ENCODE measurements around the gene SCRN1.

Gene SCRN1, protein sequence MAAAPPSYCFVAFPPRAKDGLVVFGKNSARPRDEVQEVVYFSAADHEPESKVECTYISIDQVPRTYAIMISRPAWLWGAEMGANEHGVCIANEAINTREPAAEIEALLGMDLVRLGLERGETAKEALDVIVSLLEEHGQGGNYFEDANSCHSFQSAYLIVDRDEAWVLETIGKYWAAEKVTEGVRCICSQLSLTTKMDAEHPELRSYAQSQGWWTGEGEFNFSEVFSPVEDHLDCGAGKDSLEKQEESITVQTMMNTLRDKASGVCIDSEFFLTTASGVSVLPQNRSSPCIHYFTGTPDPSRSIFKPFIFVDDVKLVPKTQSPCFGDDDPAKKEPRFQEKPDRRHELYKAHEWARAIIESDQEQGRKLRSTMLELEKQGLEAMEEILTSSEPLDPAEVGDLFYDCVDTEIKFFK

DNA sequence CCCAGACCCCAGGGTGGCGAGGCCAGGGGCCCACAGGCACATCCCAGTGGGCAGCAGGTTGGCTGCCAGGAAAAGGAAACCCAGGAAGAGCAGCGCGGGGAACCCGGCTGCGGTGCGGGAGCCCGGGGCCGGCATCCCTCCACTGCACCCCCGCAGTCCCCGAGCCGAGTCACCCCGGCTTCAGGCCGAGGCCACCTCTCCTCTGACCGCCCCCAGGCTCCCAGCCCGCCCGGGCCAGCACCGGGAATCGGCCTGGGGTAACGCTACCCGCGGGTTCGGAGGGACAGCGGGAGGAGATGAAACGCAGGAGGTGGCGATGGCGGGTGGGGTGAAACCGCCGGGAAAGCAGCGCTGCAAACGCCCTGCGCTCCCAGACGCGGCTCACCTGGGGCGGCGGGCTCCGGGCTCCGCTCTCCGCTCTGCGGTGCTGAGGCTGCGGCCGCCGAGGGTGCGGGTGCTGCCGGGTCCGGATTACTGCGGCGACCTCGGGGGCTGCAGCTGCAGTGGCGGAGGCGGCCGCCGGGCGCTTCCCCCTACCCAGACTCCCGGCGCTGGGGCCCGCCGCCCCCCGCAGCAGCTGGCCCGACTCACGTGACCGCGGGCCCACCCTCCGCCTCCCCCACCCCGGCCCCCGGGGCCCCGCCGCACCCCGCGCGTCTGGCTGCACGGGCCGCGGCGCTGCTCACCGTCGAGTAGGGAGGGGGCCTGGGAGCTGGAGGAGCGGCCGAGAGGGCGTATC, at the start of gene SCRN1:
Gene SCRN1 (minus strand): TSS at position 545 of the 739 bp plus-strand sequence. CDS start 20,734 bp downstream, outside the sequence.
- DNase-seq (ENCODE audit: low read depth in 2 of 2): no peak

DNA sequence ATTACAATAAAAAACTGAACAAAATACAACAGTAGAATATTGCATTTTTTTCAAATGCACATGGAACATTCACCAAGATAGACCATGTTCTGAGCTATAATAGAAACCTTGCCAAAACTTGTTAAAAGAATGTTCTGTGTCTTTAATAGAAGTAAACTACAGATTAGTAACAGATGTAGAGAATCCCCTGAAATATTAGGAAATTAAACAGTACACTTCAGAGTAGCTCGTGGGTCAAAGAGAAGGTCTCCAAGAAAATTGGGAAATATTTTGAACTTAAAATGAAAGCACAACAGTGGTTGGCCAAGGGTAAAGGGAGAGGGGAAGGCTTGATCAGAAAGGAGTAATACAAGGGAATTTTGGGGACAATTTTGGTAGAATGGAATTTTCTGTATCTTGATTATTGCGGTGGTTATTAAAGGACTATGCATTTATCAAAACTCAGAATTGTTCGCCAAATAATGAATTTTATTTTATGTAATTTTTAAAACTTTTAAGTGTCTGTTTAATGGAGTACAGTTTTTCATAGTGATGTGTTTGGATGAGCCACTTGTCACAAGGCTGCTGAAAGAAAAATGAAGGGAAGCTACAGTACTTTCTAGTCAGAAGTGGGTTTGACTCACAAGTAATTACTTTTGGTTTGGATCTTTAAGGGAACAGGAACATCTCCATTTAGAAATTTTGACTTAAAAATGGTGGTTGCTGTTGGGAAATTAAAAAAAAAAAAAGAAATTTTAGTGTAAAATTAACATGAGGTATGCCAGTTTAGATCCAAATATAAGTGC, 48.8 kb upstream of the SCRN1 start:
- DNase-seq (ENCODE audit: low read depth in 2 of 2): no peak

DNA sequence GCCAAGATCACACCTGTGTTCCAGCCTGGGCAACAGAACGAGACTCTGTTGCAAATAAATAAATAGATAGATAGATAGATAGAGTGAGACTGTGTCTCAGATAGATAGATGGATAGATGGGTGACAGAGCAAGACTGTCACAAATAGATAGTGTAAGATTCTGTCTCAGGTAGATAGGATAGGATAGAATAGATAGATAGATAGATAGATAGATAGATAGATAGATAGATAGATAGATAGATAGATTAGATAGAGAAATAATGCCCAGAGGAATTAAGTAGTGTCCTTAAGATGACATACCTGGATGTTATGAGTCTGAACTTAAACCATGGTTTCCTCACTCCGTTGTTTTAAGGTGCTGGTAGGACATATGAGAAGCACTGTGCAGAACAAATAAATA, 46.6 kb upstream of the SCRN1 start:
- DNase-seq (ENCODE audit: low read depth in 2 of 2): no peak

DNA sequence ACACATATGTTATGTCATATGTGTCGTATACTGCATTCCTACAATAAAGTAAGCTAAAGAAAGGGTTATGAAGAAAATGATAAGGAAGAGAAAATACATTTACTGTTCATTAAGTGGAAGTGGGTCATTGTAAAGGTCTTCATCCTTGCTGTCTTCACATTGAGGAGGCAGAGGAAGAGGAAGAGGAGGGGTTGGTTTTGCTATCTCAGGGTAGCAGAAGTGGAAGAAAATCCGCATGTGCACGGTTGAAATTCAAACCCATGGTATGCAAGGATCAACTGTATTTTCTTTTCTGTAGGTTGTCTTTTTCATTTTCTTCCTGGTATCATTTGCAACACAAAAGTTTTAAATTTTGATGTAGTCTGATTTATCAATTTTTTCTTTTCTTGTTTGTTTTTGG, 44.9 kb upstream of the SCRN1 start:
- no peak for DNase-seq (ENCODE audit: low read depth in 2 of 2)

DNA sequence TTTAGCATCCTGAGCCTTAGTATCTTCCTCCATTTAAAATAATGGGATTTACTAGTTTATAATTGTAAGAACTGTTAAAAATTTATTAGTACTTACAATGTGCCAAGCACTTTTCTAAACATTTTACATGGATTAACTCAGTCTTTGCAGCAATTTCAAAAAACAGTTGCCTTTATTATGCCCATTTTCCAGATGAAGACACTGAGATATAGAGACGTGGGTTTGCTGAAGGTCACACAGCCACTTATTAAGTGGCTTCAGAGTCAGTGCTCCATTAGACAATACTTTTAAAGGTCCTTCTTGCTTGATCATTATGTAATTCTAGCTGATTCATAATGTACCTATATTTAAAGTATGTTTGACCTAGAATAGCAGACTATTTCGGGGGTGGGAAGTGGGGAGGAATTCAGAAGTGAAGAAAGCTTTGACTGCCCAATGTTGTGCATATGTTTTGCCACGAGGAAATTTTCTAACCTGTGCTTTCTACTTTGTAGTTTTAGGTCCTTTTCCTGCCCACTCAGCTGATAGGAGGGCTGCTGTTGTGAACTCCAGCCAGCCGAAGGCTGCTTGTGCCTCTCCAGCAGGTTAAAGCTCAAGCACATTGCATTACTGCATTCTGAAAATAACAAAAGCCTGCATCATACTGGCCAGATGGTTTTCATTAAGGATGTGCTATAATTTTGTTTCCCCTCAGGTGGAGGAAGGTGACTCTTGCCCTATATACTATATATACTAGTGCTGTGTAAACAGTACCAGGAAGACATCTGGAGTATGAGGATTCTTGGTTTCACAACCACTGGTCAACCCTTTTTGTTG, 42.9 kb upstream of the SCRN1 start:
- no peak for DNase-seq (ENCODE audit: low read depth in 2 of 2)

DNA sequence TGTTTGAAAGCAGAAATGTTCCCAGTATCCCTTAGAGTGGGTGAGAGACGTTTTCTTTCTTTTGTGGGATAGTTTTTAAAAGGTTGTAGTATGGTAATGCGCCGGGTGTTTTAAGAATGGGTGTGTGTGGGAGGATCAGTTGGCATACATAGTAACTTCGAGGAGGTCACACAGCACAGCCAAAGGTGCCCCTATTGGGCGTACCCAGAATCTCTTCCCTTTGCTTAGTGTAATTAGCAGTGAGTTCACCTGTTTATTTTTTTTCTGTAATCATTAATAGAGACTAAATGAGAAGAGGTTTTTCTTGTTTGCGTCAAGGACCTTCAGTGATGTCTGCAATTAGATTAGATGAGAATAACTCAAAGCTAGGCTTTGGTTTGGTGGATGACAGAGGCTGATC, 40.1 kb upstream of the SCRN1 start:
- peak in 1 of 2 donors; percentile 2 for DNase-seq (ENCODE audit: low read depth in 2 of 2)

DNA sequence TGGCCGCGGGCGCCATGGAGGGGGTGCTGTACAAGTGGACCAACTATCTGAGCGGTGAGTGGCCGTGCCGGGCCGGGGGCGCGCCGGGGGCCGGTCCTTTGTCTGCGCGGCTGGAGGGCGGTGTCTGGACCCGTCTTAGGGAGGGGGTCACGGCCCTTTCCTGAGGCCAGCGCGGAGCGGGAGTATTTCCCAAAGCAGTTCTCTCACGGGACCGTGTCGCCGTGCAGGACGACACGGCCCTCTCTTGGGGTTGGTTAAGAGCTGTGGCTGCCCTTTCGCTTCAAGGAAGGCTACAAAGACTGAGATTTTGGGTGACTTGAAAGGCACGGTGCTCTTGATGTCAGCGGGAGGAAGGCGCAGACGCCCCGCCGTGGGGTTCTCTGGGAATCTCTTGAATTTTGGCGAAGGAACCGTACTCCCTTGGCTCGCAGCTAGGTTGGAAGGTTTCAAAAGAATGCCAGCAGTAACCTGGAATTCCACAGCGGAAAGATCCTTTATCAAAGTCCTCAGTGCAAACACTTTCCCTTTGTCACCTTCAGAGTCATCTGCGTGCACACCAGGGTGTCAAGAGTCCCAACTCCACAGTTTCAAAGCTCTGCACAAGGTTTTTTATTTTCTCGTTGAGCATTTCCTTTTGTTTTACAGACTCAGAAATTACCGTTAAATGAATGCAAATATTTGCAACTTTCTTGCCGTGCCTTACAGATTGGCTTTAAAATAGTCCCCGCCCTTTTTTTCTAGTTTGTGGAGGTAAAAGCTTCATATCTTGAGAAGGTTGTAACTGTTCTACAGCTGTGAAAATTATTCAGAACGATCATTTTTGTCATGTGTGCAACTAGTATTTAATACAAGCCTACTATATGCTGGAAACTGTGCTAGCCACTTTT, 39.4 kb upstream of the SCRN1 start:
- peak in 1 of 2 donors; percentile 4 for DNase-seq (ENCODE audit: low read depth in 2 of 2)

DNA sequence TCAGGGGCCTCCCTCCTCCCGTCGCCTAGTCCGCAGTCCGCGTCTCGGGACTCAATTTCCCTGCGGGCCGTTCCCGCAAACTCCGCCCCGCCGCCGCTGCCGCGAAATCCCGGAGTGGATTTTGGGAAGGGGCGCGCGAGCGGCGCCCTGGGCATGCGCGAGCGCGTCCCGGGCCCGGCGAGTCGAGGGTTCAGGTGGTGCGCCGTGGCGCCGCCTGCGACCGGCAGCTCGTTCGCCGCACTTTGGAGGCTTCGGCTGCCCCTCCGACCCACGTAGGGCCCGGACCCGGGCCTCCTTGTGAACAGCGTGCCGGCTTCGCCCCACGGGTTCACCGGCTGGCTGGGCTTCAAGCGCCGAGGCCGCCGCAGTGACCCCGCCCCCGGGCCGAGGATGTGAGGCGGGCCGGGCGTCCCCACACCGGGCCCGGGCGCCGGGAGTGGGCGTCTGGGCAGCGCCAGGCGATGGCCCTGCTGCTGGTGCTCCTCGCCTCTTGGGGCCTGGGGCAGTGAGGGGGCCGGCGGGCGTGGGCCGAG, 38.7 kb upstream of the SCRN1 start, which contains the start of gene PLEKHA8:
Gene PLEKHA8 (plus strand): TSS at position 197 of the 533 bp plus-strand sequence. CDS start 351 bp downstream, outside the sequence.
- peak; percentile 70 to 82 for DNase-seq (ENCODE audit: low read depth in 2 of 2)

DNA sequence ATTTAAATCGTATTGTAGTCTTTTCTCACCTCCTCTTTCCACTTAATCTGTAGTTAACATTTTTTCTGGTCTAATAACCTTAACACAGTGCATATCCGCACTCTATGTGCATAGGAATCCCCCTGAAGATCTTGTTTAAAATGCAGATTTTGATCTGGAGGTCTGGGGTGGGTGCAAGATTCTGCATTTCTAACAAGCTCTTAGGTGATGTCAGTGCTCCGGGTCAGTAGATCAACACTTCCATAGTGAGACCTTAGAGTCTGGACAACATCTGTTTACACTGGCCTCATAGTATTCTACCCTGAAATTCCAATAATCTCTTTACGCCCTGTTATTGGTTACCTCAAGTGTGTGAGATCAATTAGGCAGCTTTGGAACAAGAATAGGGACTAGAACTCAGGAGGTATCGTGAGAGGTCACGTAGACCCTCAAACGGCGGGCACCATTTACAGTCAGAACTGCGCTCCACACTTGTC, 38.2 kb upstream of the SCRN1 start:
- no peak for DNase-seq (ENCODE audit: low read depth in 2 of 2)

DNA sequence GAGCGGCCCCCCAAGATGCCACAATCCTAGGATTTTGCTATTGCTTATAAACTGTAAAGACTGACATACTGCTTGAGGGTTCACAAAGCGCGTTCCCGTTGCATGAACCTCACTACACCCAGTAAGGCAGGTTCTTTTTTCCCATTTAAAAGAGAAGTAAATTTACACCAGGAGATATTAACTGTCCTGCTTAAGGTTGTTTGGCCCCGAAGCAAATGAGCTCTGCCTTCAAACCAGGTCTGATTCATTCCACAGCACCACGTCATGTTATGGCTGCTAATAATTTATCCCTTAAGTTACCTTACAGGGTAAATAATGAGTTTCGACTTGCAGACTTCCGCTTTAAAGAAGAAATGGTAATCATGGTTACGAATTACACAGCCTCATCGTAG, 37.5 kb upstream of the SCRN1 start:
- DNase-seq (ENCODE audit: low read depth in 2 of 2): peak; percentile 2 to 7

DNA sequence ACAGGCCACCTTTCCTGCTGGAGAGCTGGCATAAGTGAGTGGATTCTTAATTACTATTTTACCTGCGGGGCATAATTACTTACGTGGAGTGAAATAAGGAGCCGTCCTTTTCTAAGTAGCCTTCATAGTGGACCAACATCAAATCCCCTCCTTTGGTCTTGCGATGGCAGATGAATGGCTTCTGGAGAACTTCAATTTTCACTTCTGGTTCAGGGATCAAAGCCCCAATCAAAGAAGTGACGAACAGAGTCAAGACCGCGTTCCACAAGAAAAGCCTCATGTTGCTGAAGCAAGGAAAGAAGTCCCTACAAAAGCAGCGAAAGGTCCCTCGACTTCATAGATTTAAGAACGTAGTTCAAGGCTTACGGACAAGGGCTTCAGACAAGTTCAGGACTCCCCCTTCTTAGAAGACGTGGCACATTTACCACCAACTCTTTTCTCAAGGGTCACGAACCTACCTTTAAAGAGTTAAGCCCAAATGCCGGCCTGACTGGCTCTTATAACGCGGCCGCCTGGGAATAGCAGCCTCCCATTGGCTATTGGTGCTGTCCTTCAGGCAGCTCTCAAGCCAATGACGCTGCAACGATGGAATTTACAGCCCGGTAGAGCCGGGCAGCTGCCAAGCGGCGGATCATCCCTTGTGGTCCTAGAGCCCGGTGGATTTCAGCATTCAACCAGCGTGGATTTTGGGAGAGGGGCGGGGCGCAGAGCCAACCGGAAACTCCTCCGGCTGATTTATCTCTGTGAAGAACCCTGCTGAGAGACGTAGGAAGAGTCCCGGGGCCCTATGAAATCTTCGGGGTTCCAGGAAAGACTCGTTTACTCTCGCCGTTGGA, 36.8 kb upstream of the SCRN1 start, which contains the start of gene FKBP14:
Gene FKBP14 (minus strand): TSS at position 474 of the 836 bp plus-strand sequence. CDS start 194 bp downstream, at position 280.
- DNase-seq (ENCODE audit: low read depth in 2 of 2): peak; percentile 89

DNA sequence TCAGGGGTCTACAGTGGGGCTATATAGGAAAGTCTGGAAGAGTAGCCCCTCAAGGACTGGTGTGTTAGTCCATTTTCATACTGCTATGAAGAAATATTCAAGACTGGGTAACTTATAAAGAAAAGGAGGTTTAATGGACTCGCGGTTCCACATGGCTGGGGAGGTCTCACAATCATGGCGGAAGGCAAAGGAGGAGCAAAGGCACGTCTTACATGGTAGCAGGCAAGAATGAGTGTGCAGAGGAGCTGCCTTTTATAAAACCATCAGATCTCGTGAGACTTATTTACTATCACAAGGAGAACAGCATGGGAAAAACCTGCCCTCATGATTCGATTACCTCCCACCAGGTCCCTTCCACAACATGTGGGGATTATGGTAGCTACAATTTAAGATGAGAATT, 33.9 kb upstream of the SCRN1 start:
- no peak for DNase-seq (ENCODE audit: low read depth in 2 of 2)

DNA sequence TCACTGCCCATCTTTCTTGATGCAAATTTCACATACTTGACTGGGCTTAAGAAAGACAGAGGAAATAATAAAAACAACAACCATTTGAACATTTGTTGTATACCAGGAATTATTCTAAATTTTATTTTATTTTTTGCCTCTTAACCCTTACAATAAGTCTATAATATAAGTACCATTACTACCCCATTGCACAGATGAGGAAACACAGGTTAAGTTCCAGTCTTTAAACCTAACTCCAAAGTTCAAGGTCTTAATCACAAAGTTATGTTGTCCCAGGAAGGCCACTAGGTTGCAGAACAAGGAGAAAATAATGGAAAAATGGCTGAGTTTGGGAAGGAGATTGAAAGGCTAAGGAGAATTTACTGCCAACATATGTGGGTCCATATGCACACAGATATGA, 33.4 kb upstream of the SCRN1 start:
- no peak for DNase-seq (ENCODE audit: low read depth in 2 of 2)

DNA sequence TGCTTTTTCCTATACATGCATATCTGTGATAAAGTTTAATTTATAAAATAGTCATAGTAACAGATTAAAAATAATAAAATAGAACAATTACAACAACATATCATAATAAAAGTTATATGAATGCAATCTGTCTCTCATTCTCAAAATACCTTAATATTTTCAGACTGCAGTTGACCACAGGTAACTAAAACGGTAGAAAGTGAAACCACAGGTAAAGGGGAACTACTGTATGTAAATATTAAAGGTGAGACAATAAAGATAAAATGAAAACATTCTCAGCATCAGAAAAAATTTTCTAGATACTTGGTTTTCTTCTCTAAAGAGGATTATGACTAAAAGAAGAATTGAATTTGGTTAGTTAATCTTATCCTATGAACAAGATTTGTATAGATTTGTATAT, 30.9 kb upstream of the SCRN1 start:
- DNase-seq (ENCODE audit: low read depth in 2 of 2): no peak

DNA sequence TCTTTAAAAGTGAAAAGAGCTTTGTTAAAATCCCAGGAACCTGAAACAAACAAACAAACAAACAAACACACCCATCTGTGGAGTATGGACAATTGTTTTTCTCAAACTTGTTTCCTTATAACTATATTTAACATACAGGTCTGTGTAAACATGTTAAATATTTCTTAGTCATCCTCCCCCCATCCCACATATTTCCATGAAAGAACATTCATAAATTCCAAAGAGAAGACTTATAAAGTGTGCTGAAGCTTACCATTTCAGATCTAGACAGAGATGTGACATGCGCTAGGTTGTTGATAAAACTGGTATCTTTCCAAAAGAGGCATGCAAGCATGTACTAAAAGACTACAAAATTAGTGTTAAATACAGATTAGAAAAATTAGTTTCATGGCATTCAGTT, 30.4 kb upstream of the SCRN1 start:
- DNase-seq (ENCODE audit: low read depth in 2 of 2): no peak

DNA sequence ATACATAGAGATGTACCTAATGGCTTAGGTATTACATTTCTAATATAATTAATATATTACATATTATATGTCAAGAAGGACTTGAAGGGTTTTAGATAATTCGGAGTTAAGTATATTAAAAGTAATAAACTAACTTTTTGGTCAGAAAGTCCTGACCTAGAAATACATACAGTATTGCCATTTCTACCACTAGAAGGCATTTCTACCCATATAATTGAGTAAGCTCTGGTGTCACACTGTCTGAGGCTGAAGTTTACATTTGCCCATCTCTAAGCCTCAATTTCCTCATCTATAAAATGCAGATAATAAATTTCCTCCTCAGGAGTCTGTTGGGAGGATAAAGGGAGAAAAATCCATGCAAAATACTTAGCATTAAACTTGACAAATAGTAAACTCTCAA, 29.8 kb upstream of the SCRN1 start:
- DNase-seq (ENCODE audit: low read depth in 2 of 2): no peak

DNA sequence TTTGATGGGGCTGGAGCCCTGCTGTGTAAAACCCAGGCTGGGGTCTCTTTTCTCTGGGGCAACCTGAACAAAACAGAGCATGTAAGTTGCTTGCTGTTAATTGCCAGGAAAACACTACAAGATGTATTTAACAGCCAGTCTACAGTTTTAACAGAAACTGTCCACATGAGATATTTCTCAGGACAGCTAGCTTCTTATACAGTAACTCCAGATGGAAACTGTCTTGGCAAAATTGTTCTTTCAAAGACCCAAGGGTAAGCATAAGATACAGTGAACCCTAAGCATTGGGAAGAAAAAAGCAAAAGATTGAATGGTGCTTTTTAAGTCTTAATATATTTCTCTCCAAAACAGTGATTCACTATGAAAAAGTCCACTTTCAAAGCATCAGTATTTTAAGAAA, 28.9 kb upstream of the SCRN1 start:
- DNase-seq (ENCODE audit: low read depth in 2 of 2): no peak

DNA sequence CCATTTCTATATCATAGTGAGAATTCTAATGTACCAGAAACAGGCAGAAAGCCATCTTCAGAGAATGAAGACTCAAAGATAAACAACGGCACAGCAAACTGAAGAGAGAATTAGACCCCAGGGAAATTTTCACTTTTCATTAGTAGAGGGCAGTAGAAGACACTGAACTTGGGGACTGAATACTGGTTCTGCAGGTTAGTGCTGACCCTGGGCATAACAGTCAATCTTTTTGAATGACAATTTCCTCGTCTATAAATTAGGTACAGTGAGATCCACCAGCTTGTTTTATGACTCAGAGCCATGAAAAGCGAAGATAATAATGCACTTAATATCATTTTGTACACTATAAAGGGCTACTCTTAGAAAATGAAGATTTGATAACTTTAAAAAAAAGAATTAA, 23.2 kb upstream of the SCRN1 start:
- DNase-seq (ENCODE audit: low read depth in 2 of 2): no peak

DNA sequence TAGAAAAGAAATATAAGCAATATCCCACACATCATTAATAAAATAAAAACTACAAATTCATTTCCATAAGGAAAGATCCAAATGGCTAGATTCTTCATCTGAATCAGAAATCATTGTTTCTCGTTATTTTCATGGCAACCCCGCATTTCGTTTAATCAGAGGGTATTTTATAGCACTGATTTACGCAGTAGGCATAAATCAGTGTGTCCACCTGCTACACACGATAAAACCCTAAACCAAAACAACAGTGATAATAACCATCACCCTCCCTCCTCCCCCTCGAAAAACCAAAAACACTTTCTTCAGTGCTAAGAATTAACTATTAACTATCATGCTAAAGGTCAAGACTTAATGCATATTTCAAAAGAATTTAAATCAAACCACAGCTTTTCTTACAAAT, 20.4 kb upstream of the SCRN1 start:
- DNase-seq (ENCODE audit: low read depth in 2 of 2): no peak
